ENCODE data around the gene OTOA. TPM values are rescaled to one million over a fixed set of nuclear protein-coding genes. Genes with fewer than 3 reads are reported as not detected.
"Not testable (repeated sequence)": the region's sequence is repeated elsewhere in the genome, so short reads cannot be mapped to it uniquely, and the experiment has no call there.

Gene OTOA
- polyA plus RNA-seq (ENCODE audit: insufficient read length in 4 of 4) = under 1 TPM; 0.07 to 0.22 (median 0.17) TPM

DNA sequence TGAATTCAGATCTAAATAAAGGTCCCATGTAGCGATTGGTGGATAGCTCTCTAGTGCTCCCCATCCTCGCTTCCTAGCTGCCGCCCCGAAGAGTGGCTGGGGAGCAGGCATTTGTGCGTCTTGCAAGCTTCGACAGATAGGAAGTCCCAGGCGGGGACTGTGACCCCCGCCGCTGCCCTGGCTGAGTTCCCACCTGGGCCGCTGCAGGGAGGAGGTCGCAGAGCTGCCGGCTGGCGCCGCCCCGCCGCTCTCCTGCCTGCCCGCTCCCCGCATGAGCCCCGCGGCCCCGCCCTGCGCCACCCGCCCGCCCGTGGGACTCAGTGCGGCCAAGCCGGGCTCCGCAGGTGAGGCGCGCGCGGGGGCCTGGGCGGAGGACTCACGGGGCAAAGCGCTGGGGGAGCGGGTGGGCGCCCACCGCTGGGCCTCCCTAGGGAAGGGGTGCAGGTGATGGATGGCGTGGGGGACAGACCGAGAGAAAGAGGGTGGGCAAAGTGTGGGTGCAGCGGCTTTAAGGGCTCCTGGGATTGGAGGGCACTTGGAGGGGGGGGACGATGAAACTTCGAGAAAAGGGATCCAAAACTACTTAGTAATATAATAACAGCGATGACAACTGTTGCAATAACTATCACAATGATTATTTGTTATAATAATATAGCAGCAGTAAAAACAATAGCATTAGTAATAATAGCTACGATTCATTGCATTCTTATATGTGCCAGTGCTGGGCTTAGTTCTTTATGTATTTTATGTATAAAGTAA is at the start of gene OTOA:
TSS of gene OTOA (plus strand) at position 80 of the 759 bp plus-strand sequence. CDS start 14,547 bp downstream, outside the sequence.
- no peak for DNase-seq (ENCODE audit: low read depth in 4 of 4, low spot score in 2 of 4)

DNA sequence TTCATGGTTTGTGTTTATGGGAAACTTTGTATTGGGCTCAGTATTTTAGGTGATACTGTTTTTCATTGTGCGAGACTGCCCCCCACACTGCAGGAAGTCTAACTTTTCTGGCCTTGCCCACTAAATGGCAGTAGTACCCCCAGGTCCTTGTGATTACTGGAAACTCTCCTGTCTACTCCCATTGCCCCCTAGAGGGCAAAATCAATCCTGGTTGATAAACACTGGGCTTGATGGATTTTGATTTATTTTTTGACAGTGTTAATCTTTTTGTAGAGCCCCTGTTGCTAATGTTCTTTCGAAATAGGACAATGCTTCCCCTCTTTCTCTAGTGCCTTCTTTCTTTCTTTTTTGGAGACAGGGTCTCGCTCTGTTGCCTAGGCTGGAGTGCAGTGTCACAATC is 48.9 kb upstream of the OTOA start:
- no peak for DNase-seq (ENCODE audit: low read depth in 4 of 4, low spot score in 2 of 4)

DNA sequence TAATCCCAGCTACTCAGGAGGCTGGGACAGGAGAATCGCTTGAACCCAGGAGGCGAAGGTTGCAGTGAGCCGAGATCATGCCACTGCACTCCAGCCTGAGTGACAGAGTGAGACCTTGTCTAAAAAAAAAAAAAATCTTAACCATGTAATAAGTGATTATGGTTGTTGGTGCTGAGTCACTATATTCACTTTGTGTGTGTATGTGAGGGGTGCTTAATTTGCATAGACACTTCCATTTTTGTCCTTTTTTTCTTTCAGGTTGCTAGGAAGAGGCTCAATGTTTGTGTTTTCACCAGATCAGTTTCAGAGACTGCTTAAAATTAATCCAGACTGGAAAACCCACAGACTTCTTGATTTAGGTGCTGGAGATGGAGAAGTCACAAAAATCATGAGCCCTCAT is 46.2 kb upstream of the OTOA start:
- no peak for DNase-seq (ENCODE audit: low read depth in 4 of 4, low spot score in 2 of 4)

DNA sequence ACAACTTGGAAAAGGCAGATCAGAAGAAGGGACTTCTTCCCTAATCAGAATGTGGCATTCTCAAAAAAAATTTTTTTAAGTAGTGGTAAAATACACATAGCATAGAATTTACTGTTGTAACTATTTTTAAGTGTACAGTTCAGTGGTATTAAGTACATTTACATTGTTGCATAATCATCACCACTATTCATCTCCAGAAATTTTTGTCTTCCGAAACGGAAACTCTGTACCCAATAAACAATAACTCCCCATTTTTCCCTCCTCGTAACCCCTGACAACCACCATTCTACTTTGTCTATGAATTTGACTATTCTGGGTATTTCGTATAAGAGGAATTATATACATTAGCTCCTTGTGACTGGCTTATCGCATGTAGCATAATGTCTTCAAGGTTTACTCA is 45.5 kb upstream of the OTOA start:
- no peak for DNase-seq (ENCODE audit: low read depth in 4 of 4, low spot score in 2 of 4)

DNA sequence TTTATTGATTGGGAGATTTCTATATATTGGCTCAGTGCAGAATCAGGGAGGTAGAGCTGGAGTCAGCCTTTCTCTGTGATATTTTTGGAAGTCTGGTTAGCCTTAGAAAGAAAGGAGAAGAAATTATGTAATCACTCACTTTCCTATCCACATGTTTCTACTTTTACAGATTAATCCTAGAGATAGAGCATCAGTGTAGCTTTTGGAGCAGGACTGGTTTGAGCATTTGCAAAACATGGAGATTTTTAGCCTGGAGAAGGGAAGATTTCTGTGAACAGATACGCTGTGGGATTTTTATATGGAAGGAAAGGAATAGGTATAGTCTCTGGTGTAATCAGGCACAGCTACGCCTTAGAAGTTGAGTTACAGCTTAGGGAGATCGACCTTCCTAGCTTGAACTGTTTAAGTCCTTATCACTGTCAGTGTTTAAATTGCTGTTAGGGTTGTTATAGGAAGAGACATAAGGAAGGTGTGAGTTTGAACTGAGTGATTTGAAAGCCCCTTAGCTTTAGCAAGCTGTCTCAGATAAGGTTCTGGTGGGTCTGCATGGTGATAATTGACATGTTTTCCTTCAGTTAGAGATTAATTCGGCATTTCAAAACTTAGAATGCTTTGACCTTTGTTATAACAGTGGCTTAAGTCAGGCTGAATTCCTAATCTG is 43.9 kb upstream of the OTOA start:
- no peak for DNase-seq (ENCODE audit: low read depth in 4 of 4, low spot score in 2 of 4)

DNA sequence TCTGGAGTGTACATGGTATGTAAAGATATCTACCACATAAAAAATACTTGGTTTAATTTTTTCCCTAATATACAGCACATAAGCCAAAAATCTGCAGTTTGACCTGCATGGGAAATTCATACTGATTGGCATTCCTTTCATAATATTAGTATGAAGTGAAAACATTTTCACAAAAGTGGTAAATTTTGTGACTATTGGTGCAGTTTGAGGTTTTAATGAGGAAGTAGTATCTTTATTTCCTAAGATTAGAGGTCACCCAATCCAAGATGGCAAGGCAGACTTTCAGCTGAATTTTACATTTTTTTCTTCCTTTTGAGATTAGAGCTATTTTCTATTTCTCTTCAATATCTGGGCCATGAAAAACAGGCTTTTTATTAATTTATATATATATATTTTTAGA is 43.2 kb upstream of the OTOA start:
- no peak for DNase-seq (ENCODE audit: low read depth in 4 of 4, low spot score in 2 of 4)

DNA sequence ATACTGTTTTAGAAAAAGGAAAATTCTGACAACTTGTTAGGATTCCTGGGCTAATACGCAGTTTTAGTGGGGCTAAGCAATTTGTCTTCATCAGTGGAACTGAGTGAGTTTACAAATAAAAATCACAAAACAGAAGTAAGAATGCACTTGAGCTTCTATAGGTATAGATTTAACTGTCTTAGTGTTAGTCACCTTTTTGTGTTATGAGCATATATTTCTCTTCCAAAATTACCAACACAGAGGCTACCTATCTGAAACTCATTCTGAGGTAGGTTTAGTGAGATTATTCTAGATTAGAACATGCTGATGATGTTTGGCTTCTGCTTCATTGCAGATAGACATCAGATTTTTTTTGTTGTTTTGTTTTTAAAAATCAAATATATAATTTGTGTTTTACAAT is 41.2 kb upstream of the OTOA start:
- DNase-seq (ENCODE audit: low read depth in 4 of 4, low spot score in 2 of 4) = no peak

DNA sequence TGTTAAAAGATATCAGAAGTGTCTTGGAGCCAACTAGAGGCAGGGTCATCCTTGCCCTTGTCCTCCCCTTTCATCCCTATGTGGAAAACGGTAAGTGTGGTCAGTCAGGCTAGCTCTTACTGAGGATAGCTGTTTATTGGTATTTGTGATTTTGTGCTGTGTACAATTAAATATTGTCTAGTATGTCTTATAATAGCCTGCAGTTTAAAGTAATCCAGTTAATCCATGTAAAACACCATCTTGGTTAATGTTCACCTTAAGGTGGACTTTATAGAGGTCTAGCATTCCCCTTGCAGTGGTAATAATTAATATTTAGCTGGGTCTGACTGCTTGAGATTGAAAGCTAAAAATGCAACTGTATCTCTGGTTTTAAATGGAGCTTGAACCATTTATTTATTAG is 38.7 kb upstream of the OTOA start:
- DNase-seq (ENCODE audit: low read depth in 4 of 4, low spot score in 2 of 4) = no peak

DNA sequence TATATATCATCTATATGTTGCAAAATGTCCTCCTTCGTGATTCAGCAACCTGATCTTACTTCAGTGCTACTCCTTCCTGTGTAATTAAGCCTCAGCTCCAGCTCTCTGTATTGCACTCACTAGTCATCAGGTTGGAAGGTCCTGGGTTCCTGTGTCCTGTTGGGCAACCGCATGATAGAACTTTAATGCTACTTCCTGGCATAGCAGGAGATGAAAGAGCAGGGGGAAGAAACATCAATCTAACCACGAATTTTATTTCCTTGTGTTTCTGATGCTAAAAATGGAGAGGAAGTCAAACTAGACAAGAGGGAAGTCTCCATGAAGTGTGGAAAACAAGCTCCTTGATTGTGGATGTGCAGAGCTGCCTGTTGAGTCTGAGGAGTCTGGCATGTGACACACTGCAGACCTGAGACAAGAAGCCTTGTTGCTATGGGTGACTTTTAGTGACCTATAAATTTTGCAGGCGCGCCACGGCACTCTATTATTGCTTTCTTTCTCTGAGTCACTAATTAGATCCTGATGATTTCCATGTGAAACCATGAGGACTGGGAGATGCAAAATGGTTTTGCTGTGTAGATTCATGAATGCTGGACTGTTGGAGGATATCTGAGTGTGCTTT is 37.0 kb upstream of the OTOA start:
- no peak for DNase-seq (ENCODE audit: low read depth in 4 of 4, low spot score in 2 of 4)

DNA sequence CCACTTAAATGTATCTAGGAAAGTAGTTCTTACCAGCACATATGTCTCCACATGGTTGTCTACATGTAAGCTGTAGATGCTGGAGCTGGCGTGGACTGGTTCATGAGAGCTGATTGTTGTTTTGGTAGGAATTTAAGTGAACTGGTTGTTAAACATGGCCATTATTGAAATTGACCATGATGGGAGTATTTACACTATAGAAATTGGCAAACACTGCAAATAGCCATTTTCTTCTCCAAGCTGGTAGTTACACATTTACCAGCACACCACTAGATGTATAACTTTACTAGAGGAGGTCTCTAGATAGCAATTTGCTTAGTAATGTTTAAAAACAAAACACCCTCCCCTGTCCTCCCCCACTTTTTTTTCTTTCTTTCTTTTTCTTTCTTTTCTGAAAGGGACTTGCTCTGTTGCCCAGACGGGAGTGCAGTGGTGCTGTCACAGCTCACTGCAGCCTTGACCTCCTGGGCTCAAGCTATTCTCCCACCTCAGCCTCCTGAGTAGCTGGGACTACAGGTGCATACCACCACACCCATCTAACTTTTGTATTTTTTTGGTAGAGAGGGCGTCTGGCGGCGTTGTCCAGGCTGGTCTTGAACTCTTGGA is 35.5 kb upstream of the OTOA start:
- DNase-seq (ENCODE audit: low read depth in 4 of 4, low spot score in 2 of 4) = no peak

DNA sequence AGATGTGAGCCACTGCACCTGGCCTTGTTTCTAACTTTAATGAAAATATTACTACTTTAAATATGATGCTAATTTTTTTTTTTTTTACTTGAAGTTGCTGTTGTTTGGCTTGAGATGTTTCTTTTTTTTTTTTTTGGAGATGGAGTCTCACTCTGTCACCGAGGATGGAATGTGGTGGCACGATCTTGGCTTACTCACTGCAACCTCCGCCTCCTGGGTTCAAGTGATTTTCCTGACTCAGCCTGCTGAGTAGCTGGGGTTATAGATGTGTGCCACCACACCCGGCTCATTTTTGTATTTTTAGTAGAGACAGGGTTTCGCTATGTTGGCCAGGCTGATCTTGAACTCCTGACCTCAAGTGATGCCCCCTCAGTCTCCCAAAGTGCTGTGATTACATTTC is 35.0 kb upstream of the OTOA start:
- no peak for DNase-seq (ENCODE audit: low read depth in 4 of 4, low spot score in 2 of 4)

DNA sequence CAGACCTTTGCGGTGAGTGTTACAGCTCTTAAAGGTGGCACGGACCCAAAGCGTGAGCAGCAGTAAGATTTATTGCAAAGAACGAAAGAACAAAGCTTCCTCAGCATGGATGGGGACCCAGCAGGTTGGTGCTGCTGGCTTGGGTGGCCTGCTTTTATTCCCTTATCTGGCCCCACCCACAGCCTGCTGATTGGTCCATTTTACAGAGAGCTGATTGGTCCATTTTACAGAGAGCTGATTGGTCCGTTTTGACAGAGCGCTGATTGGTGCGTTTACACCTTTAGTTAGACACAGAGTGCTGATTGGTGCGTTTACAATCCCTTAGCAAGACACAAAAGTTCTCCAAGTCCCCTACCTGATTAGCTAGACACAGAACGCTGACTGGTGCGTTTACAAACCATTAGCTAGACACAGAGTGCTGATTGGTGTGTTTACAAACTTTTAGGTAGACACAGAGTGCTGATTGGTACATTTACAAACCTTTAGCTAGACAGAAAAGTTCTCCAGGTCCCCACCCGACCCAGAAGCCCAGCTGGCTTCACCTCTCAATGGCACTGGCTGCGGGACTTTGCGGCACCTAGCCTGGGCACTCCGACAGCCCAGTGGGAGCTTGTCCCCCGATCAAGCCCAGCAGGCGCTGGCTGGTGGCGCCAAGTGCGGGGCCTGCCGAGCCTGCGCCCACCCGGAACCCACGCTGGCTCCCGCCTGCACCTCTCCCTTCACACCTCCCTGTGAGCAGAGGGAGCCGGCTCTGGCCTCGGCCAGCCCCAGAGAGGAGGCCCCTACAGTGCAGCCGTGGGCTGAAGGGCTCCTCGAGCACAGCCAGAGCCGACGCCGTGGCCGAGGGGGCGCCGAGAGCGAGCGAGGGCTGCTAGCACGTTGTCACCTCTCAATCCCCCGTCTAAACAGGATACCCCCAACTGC is 33.9 kb upstream of the OTOA start:
- DNase-seq (ENCODE audit: low read depth in 4 of 4, low spot score in 2 of 4) = not testable (repeated sequence)

DNA sequence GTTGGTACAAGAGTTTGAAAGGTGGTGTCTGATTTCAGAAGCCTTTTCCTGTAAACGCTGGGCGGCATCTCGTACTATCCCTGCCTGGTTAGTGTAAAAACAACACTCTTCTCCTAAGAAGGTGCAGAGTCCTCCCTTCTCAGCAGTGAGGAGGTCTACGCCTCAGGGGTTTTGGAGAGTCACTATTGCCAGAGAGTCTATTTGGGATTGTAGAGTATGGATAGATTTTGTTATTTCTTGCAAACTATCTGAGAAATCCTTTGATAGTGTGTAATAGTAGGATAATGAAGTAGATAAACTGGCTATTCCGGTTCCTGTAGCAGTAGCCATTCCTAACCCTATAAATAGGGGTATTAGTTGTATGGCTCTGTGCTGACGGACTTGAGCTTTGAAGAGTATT is 32.9 kb upstream of the OTOA start:
- not testable (repeated sequence) for DNase-seq (ENCODE audit: low read depth in 4 of 4, low spot score in 2 of 4)

DNA sequence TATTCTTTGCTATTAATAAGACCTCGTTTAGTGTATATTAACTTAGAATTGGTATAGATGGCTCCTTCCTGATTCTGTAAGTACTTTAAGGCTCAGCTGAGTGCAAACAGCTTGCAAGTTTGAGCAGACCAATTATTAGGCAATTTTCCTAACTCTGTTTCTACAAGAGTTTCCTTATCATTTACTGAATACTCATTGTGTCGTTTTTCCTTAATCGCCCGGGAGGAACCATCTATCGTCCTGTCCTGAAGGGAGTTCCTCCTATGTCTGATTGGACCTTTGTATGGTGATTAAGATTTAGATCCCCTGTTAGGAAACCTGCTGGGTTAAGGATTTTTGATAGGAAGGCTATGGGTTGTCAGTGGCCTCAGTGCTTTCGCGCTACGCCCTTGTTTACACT is 32.4 kb upstream of the OTOA start:
- not testable (repeated sequence) for DNase-seq (ENCODE audit: low read depth in 4 of 4, low spot score in 2 of 4)

DNA sequence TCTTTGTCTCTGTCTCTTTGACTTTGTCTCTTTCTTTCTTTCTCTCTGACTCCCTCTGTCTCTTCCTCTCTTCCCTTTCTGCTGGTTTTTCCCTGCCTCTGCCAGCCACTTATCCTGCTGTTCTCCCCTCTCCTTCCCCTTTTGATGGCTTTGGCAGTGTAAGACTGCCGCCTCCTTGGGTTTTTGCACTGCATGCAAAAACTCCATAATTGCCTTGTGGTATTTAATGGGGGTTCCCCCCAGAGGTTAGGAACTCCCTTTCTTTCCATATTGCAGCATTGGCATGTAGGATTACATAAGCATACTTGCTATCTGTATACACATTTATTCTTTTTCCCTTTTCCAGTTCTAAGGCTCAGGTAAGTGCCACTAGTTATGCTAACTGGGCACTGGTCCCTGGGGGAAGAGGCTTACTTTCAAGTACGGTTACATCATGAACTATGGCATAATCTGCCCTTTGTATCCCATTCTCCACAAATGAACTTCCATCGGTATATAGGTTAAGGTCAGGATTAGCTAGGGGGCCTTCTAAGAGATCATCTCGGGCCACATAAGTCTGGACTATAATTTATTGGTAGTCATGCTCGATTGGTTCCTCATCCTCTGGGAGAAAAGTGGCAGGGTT is 31.7 kb upstream of the OTOA start:
- not testable (repeated sequence) for DNase-seq (ENCODE audit: low read depth in 4 of 4, low spot score in 2 of 4)

DNA sequence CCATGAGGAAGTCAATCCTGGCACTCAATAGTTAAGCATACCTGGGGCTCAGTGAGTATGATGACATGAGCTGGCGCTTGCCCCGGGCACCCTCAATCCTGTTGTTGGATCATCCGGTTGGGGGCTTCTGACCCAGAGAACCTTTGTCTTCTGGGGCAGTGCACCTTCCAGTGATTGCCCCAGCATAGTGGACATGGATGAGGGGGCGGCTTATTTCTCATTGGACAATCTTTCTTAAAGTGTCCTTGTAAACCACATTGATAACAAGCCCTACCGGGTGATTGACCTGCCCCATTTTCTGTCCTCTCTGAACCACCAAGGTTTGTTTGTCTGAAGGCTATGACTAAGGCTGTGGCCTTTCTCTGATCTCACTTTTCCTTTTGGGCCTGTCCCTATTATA is 29.6 kb upstream of the OTOA start:
- no peak for DNase-seq (ENCODE audit: low read depth in 4 of 4, low spot score in 2 of 4)

DNA sequence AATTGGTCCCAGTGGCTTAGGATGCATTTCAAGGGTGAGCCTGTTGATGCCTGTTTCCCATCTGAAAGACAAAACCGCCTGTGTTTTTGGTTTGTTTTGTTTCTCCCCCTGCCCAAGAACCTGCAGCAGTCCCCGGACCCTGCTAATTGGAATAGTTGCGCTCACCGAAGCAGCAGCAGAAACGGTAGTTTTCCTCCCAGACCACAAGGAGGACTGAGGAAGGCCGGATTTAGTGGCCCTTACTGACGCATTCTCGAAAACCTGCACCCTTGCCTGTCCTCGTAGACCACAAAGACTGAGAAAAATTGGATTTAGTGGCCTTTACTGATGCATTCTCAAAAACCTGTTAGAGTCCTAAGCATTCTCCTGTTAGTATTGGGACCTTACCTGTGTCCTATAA is 28.1 kb upstream of the OTOA start:
- not testable (repeated sequence) for DNase-seq (ENCODE audit: low read depth in 4 of 4, low spot score in 2 of 4)

DNA sequence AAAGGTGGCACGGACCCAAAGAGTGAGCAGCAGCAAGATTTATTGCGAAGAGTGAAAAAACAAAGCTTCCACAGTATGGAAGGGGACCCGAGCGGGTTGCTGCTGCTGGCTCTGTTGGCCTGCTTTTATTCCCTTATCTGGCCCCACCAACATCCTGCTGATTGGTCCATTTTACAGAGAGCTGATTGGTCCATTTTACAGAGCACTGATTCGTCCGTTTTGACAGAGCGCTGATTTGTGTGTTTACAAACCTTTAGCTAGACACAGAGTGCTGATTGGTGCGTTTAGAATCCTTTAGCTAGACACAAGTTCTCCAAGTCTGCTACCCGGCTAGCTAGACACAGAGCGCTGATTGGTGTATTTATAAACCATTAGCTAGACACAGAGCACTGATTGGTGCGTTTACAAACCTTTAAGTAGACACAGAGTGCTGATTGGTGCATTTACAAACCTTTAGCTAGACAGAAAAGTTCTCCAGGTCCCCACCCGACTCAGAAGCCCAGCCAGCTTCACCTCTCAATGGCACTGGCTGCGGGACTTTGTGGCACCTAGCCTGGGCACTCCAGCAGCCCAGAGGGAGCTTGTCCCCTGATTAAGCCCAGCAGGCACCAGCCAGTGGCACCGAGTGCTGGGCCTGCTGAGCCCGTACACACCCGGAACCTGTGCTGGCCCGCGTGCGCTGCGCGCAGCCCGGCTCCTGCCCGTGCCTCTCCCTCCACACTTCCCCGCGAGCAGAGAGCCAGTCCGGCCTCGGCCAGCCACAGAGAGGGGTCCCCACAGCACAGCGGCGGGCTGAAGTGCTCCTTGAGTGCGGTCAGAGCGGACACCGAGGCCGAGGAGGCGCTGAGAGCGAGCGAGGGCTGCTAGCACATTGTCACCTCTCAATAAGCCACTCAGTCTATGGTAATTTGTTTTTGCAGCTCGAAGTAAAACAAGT is 26.5 kb upstream of the OTOA start:
- no peak for DNase-seq (ENCODE audit: low read depth in 4 of 4, low spot score in 2 of 4)

DNA sequence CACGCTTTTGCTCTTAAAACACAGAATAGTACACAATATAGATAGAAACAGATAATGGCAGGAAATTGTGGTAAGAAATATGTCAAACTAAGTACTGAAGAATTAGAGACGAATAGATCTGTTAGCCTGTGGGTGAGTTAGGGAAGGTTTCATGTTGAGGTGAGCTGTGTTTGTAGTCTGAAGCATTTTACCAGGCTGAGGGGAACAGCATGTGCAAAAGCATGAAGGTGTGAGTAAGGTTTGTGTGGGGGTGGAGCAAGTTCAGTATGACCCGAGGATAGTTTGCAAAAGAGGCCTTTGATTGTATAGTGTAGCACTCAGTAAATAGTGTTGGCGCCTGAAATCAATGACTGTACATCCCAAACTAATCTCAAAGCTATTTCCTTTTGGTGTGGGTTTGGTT is 25.2 kb upstream of the OTOA start:
- no peak for DNase-seq (ENCODE audit: low read depth in 4 of 4, low spot score in 2 of 4)

Measured in left renal cortex interstitium (tissue), 4 donors.